Activated B cell treated with CpG ODN at 0.5 μM for 24 hours (primary cell): ENCODE results near the gene HCRTR1. TPM values are rescaled to one million over a fixed set of nuclear protein-coding genes. Genes with fewer than 3 reads are reported as not detected.

Source experiments
- ATAC-seq: fragments of 200-7000 bp; cut with Tn5 transposase; one replicate; pipeline ENCODE4 v1.10.0; 2021; ENCODE audit warnings: low read depth, mild to moderate bottlenecking, moderate library complexity
- CTCF ChIA-PET: fragments of 350-600 bp; sonication (Branson Sonifier 250); formaldehyde crosslinking; loops from one replicate; lab custom pipeline; 2021; ENCODE audit warnings: antibody characterized with exemption; lab: Charles Lee
- POLR2A ChIA-PET: fragments of 350-600 bp; sonication (Branson Sonifier 250); formaldehyde crosslinking; loops from one replicate; lab custom pipeline; 2021; ENCODE audit warnings: antibody characterized with exemption; lab: Charles Lee
- DNase-seq: peaks from one replicate; pipeline ENCODE4 v3.0.0; 2022
- H3K27ac Mint-ChIP-seq: one replicate; pipeline ENCODE4 v1.8.0; 2020; ENCODE audit warnings: mixed read lengths
- H3K27me3 Mint-ChIP-seq: one replicate; pipeline ENCODE4 v1.8.0; 2021; ENCODE audit warnings: mixed read lengths
- H3K36me3 Mint-ChIP-seq: one replicate; pipeline ENCODE4 v1.8.0; 2021; ENCODE audit warnings: low read depth, mixed read lengths
- H3K4me1 Mint-ChIP-seq: one replicate; pipeline ENCODE4 v1.8.0; 2021; ENCODE audit warnings: mixed read lengths
- H3K4me3 Mint-ChIP-seq: one replicate; pipeline ENCODE4 v1.8.0; 2020; ENCODE audit warnings: mild to moderate bottlenecking, mixed read lengths
- H3K9me3 Mint-ChIP-seq: one replicate; pipeline ENCODE4 v1.8.0; 2020; ENCODE audit warnings: mixed read lengths
- intact Hi-C: fragments of 100-400 bp; cut with micrococcal nuclease; formaldehyde crosslinking; loops from one replicate; pipeline ENCODE4 v1.15.1; 2024
- total RNA-seq: library from RNA; stranded (reverse); gene quantifications from 2 replicates; pipeline ENCODE4 v1.2.3, GENCODE V29; 2022
- TF ChIP-seq, protein P1 (sequence below): fragments of 200-600 bp; IDR thresholded peaks from one replicate; pipeline ENCODE4 v1.8.0; 2022; ENCODE audit warnings: antibody characterized with exemption, mild to moderate bottlenecking

The HCRTR1 gene
- total RNA-seq, 1 donor from 2014 or later = not detected

DNA sequence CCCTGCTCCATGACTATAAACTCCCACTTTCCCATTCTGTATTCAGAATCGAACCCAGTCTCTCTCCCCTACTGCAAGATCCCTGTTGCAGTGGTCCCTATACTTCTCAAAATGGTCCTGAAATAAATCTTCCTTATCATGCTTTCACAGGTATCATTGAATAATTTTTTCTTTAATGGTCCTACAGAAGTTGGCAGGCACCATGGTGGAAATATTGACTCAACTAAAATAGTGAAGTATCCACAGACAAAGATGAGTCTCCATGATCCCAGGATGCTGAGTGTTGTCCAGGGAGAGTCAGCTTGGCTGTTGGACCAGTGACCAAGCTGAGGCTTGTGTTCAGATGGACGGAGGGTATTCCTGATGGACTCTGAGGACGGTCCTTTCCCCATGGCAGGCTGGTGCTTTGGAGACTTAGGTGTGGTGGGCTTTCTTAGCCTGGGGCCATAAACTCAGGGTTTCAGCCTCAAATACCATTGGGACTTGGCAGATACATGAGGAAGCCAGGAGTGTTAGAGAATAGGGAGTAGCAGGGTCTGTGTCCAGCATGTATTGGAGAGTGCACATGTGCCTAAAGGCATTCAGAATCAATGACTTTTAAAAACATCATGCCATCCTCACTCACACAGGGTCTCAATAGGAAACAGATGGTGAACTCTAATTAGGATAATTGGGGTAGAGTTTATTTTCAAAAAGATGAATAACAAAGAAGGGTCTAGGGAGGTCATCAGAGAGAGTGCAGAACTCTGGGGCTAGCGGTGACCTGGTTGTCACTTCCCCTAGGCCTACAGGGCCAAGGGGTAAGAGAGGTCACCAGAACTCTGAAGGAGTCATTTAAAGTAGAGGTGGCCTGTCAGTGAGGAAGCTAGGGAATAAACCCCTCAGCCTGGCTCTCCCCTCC lies 21.4 kb upstream of the HCRTR1 start:
- Mint-ChIP-seq H3K4me1 (peaks cover 18% of the 10 kb centered on the region), H3K4me3 (no peak overlapping the region), H3K36me3 (no peaks in the 10 kb centered on the region), H3K27ac (peak overlapping the region; percentile 13), H3K9me3 (no peaks in the 10 kb centered on the region), H3K27me3 (peaks cover 11% of the 10 kb centered on the region)
- ChIA-PET CTCF (interaction anchor here (1.3 kb wide), 1 partner anchor 47 kb away, joined by 4 read pairs; no protein-coding TSS in a partner anchor), POLR2A (interaction anchor here (0.5 to 1.7 kb wide), 4 partner anchors 10 to 22 kb away, joined by 3 to 9 read pairs (median 3); no protein-coding TSS in a partner anchor)
- TF ChIP-seq, protein P1, sequence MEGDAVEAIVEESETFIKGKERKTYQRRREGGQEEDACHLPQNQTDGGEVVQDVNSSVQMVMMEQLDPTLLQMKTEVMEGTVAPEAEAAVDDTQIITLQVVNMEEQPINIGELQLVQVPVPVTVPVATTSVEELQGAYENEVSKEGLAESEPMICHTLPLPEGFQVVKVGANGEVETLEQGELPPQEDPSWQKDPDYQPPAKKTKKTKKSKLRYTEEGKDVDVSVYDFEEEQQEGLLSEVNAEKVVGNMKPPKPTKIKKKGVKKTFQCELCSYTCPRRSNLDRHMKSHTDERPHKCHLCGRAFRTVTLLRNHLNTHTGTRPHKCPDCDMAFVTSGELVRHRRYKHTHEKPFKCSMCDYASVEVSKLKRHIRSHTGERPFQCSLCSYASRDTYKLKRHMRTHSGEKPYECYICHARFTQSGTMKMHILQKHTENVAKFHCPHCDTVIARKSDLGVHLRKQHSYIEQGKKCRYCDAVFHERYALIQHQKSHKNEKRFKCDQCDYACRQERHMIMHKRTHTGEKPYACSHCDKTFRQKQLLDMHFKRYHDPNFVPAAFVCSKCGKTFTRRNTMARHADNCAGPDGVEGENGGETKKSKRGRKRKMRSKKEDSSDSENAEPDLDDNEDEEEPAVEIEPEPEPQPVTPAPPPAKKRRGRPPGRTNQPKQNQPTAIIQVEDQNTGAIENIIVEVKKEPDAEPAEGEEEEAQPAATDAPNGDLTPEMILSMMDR = no peak
- ATAC-seq (no peak), DNase-seq (no peak)
- intact Hi-C loops = loop anchor here (2.0 kb wide), 1 partner anchor 23 kb away; no protein-coding TSS in a partner anchor

DNA sequence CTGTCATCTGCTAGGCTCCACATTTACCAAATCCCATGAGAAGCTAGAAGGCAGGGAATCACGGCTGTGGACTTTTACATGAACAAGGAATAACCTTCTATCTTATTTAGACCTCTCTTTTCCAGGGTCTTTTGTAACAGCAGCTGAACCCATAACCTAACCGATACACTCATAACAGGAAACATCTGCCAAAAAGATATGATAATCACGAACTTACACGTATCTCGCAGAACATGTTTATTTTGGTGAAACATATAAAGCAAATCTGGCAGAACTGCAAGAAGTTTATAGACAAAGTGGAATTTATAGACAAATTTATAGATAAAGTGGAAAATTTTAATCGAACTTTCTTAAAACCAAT lies 20.8 kb upstream of the HCRTR1 start:
- TF ChIP-seq, protein P1 = no peak
- H3K4me3 Mint-ChIP-seq = no peak overlapping the region
- POLR2A ChIA-PET = interaction anchor here (0.9 to 1.7 kb wide), 3 partner anchors 9 to 21 kb away, joined by 3 to 9 read pairs (median 3); no protein-coding TSS in a partner anchor
- no peak for DNase-seq
- no peaks in the 10 kb centered on the region for H3K36me3 Mint-ChIP-seq
- H3K27me3 Mint-ChIP-seq = peaks cover 5% of the 10 kb centered on the region
- no peaks in the 10 kb centered on the region for H3K9me3 Mint-ChIP-seq
- intact Hi-C loops = no loop called here
- ATAC-seq = no peak
- peak overlapping the region; percentile 13 for H3K27ac Mint-ChIP-seq
- CTCF ChIA-PET = interaction anchor here (0.9 to 1.3 kb wide), 2 partner anchors 9 to 48 kb away, joined by 3 to 4 read pairs; no protein-coding TSS in a partner anchor
- H3K4me1 Mint-ChIP-seq = peaks cover 18% of the 10 kb centered on the region

DNA sequence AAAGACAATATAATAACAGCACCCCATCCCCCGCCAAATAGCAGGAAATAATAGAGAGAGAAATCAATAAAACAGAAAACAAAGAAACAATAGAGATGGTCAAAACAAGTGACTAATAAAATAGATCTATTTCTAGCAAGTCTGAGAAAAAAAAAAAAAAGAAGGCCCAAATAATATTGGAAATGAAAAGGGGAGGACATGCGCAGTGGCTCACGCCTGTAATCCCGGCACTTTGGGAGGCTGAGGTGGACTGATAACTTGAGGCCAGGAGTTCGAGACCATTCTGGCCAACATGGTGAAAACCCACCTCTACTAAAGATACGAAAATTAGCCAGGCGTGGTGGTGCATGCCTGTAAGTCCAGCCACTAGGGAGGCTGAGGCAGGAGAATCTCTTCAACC lies 18.5 kb upstream of the HCRTR1 start:
- POLR2A ChIA-PET = no interaction called here
- DNase-seq (no peak), ATAC-seq (no peak)
- Mint-ChIP-seq H3K27ac (no peak overlapping the region), H3K9me3 (no peaks in the 10 kb centered on the region), H3K4me3 (no peak overlapping the region), H3K4me1 (peaks cover 18% of the 10 kb centered on the region), H3K27me3 (no peaks in the 10 kb centered on the region), H3K36me3 (no peaks in the 10 kb centered on the region)
- TF ChIP-seq, protein P1 = no peak
- CTCF ChIA-PET = interaction anchor here (1.2 to 1.4 kb wide), 2 partner anchors 11 to 20 kb away, joined by 3 read pairs; no protein-coding TSS in a partner anchor
- intact Hi-C loops = no loop called here

DNA sequence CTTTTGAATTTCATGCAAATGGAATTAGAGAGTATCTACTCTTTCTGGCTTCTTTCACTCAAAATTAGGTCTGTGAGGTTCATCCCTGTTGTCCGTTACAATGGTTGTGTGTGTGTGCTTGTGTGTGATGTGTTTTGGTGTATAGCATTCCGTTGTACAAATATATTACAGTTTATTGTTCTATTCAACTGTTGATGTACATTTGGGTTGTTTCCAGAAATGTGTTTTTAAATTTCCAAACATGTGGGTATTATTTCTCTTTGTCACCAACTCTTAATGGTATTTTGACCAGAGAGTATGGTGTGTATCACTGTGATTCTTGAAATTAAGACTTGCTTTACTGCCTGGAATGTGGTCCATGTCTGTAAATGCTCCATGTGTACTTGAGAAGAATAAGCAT lies 16.8 kb upstream of the HCRTR1 start:
- DNase-seq = no peak
- Mint-ChIP-seq H3K27me3 (no peaks in the 10 kb centered on the region), H3K4me1 (peaks cover 21% of the 10 kb centered on the region), H3K27ac (no peak overlapping the region), H3K36me3 (no peaks in the 10 kb centered on the region), H3K4me3 (no peak overlapping the region), H3K9me3 (no peaks in the 10 kb centered on the region)
- TF ChIP-seq, protein P1 = no peak
- POLR2A ChIA-PET = no interaction called here
- intact Hi-C loops = no loop called here
- CTCF ChIA-PET = no interaction called here
- ATAC-seq = no peak

DNA sequence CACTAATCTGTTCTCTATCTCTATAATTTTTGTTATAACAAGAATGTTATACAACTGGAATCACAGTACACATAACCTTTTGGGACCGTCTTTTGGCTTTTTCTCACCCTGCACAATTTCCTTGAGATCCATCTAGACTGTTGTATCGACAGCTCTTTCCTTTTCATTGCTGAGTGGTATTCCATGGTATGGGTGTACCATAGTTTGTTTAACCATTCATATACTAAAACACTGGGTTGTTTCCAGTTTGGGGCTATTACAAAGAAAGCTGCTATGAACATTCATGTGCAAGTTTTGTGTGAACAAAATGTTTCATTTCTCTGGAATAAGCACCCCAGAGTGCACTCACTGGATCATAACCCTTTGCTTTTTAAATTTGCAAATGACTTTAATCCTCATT lies 15.4 kb upstream of the HCRTR1 start:
- intact Hi-C loops = no loop called here
- Mint-ChIP-seq H3K9me3 (peaks cover 7% of the 10 kb centered on the region), H3K27ac (no peak overlapping the region), H3K27me3 (no peaks in the 10 kb centered on the region), H3K4me1 (peaks cover 23% of the 10 kb centered on the region), H3K4me3 (no peak overlapping the region), H3K36me3 (no peaks in the 10 kb centered on the region)
- ATAC-seq (no peak), DNase-seq (no peak)
- POLR2A ChIA-PET = no interaction called here
- CTCF ChIA-PET = interaction anchor here (1.4 kb wide), 1 partner anchor 11 kb away, joined by 4 read pairs; no protein-coding TSS in a partner anchor
- TF ChIP-seq, protein P1 = no peak
